Fibroblast of lung (primary cell): ENCODE measurements around the gene CMTM4. TPM values are rescaled to one million over a fixed set of nuclear protein-coding genes. Genes with fewer than 3 reads are reported as not detected.

Experiments used
- DNase-seq, 2 donors: peaks; one replicate each; pipeline versions ENCODE4 v3.0.0 to v3.0.0-alpha.2; 2010; ENCODE audit warnings: low read depth in 2 of 2
- H2AFZ ChIP-seq: 2 replicates; pipeline ENCODE4 v1.5.1; 2012; ENCODE audit warnings: low read length, control low read depth, inconsistent platforms
- H3K27ac ChIP-seq: 2 replicates; pipeline ENCODE4 v1.5.1; 2011; ENCODE audit warnings: low read length, control low read depth; ENCODE audit not compliant: insufficient read depth
- H3K27me3 ChIP-seq: 2 replicates; pipeline ENCODE4 v1.5.1; 2011; ENCODE audit warnings: mild to moderate bottlenecking, low read length; ENCODE audit not compliant: control insufficient read depth, insufficient read depth
- H3K36me3 ChIP-seq: 2 replicates; pipeline ENCODE4 v1.5.1; 2011; ENCODE audit warnings: low read length; ENCODE audit not compliant: control insufficient read depth, insufficient read depth
- H3K4me1 ChIP-seq: 2 replicates; pipeline ENCODE4 v1.5.1; 2011; ENCODE audit warnings: low read length; ENCODE audit not compliant: control insufficient read depth, insufficient read depth; ENCODE audit errors: extremely low read depth
- H3K4me2 ChIP-seq: 2 replicates; pipeline ENCODE4 v1.5.1; 2011; ENCODE audit warnings: low read length, control low read depth; ENCODE audit not compliant: insufficient read depth; ENCODE audit errors: extremely low read depth
- H3K4me3 ChIP-seq, 4 experiments: fragments of 200-600 bp in 1 of 4; sonication (generic) in 1 of 4; replicated peaks in 1 of 4; 2 replicates each; pipeline ENCODE4 v1.5.1; 2011 to 2016; ENCODE audit warnings: low read length in 4 of 4, low read depth in 3 of 4, mild to moderate bottlenecking in 3 of 4, control low read depth in 2 of 4, inconsistent platforms in 1 of 4, mixed read lengths in 1 of 4; ENCODE audit not compliant: insufficient read depth in 1 of 4; ENCODE audit errors: control extremely low read depth in 1 of 4
- H3K79me2 ChIP-seq: 2 replicates; pipeline ENCODE4 v1.5.1; 2012; ENCODE audit warnings: mild to moderate bottlenecking, low read length, inconsistent platforms; ENCODE audit not compliant: control insufficient read depth, insufficient read depth
- H3K9ac ChIP-seq: 2 replicates; pipeline ENCODE4 v1.5.1; 2011; ENCODE audit warnings: mild to moderate bottlenecking, low read length, control low read depth; ENCODE audit not compliant: insufficient read depth
- H3K9me3 ChIP-seq: 2 replicates; pipeline ENCODE4 v1.5.1; 2012; ENCODE audit warnings: low read depth, low read length; ENCODE audit not compliant: control insufficient read depth, insufficient read depth
- H4K20me1 ChIP-seq: 2 replicates; pipeline ENCODE4 v1.5.1; 2011; ENCODE audit warnings: low read length; ENCODE audit not compliant: control insufficient read depth, insufficient read depth; ENCODE audit errors: extremely low read depth
- EZH2 ChIP-seq: IDR thresholded peaks from 2 replicates; pipeline ENCODE4 v1.5.1; 2012; ENCODE audit warnings: low read length, control low read depth, mild to moderate bottlenecking; ENCODE audit errors: missing control alignments
- polyA plus RNA-seq, 2 donors: library from polyadenylated mRNA; depleted of rRNA in 1 of 2; stranded (reverse) in 1 of 2; unstranded in 1 of 2; fragments of >200 nt; gene quantifications; 2 replicates each; pipeline ENCODE4 v1.2.1, GENCODE V29; 2011 to 2012; ENCODE audit warnings: missing spikeins in 1 of 2
- total RNA-seq: library from RNA; depleted of rRNA; stranded (reverse); fragments of >200 nt; gene quantifications from 2 replicates; pipeline ENCODE4 v1.2.1, GENCODE V29; 2014
- TF ChIP-seq, protein P1 (sequence below), 2 donors: IDR thresholded peaks in 1 of 2; conservative IDR thresholded peaks in 1 of 2; 1 replicate in 1 of 2; 2 replicates in 1 of 2; pipeline ENCODE4 v1.5.1; 2011 to 2012; ENCODE audit warnings: low read length in 2 of 2, control low read depth in 1 of 2, inconsistent platforms in 1 of 2, low read depth in 1 of 2, mild to moderate bottlenecking in 1 of 2

CMTM4 gene
- total and polyA plus RNA-seq, 2 donors (not counting 1 experiment from before 2014, with no cell fraction given) = 10.2 to 12.8 TPM

- no peak for TF ChIP-seq EZH2
- TF ChIP-seq, protein P1, sequence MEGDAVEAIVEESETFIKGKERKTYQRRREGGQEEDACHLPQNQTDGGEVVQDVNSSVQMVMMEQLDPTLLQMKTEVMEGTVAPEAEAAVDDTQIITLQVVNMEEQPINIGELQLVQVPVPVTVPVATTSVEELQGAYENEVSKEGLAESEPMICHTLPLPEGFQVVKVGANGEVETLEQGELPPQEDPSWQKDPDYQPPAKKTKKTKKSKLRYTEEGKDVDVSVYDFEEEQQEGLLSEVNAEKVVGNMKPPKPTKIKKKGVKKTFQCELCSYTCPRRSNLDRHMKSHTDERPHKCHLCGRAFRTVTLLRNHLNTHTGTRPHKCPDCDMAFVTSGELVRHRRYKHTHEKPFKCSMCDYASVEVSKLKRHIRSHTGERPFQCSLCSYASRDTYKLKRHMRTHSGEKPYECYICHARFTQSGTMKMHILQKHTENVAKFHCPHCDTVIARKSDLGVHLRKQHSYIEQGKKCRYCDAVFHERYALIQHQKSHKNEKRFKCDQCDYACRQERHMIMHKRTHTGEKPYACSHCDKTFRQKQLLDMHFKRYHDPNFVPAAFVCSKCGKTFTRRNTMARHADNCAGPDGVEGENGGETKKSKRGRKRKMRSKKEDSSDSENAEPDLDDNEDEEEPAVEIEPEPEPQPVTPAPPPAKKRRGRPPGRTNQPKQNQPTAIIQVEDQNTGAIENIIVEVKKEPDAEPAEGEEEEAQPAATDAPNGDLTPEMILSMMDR (conservative IDR thresholded peaks at IDR 0.05 in 1 of 2, IDR thresholded peaks at IDR 0.05 in 1 of 2; ENCODE audit: low read depth in 1 of 2, low read length in 2 of 2) = no peak
- Histone ChIP-seq H3K9ac (no peak overlapping the region), H2AFZ (no peak overlapping the region), H3K4me3 (no peak overlapping the region), H3K9me3 (no peaks in the 10 kb centered on the region), H3K4me1 (peaks cover 5% of the 10 kb centered on the region), H3K79me2 (no peaks in the 10 kb centered on the region), H3K27ac (no peak overlapping the region), H3K4me2 (no peak overlapping the region), H3K27me3 (peaks cover 9% of the 10 kb centered on the region), H3K36me3 (no peaks in the 10 kb centered on the region), H4K20me1 (no peaks in the 10 kb centered on the region)
- DNase-seq = no peak
Observed at GRCh38 chr16:66600477-66600876, 96.1 kb downstream of the CMTM4 start.

GRCh38 chr16:66599726-66600125, 96.8 kb downstream of the CMTM4 start:
- no peaks in the 10 kb centered on the region for H4K20me1 ChIP-seq
- H3K4me3 ChIP-seq = no peak overlapping the region
- no peak for TF ChIP-seq EZH2
- TF ChIP-seq, protein P1 (conservative IDR thresholded peaks at IDR 0.05 in 1 of 2, IDR thresholded peaks at IDR 0.05 in 1 of 2; ENCODE audit: low read depth in 1 of 2, low read length in 2 of 2) = no peak

DNA sequence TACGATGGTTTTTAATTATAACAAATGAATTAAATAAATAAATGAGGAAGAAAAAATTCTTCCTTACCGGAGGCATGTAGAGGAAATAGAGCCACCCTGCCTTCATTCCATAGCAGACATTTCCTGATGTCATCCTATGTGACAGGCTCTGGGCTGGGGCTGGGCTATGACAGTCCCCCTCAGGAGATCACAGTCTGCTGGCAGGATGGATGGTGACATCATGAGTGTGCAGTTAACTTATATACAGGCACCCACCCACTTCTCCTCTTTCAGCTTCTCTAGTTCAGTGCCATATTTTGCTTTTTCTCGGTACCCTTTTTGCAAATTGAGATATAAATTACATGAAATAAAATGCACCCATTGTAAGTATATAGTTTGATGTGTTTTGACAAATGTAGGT, 98.4 kb downstream of the CMTM4 start:
- DNase-seq = no peak
- no peaks in the 10 kb centered on the region for H3K9me3 ChIP-seq
- no peaks in the 10 kb centered on the region for H3K4me1 ChIP-seq
- H3K27me3 ChIP-seq = peaks cover 9% of the 10 kb centered on the region
- H3K9ac ChIP-seq = no peak overlapping the region
- no peak overlapping the region for H3K27ac ChIP-seq
- TF ChIP-seq, protein P1 (conservative IDR thresholded peaks at IDR 0.05 in 1 of 2, IDR thresholded peaks at IDR 0.05 in 1 of 2; ENCODE audit: low read depth in 1 of 2, low read length in 2 of 2) = no peak
- TF ChIP-seq EZH2 = no peak
- H3K4me3 ChIP-seq = no peak overlapping the region
- no peaks in the 10 kb centered on the region for H4K20me1 ChIP-seq
- H2AFZ ChIP-seq = no peak overlapping the region
- no peaks in the 10 kb centered on the region for H3K79me2 ChIP-seq
- no peaks in the 10 kb centered on the region for H3K36me3 ChIP-seq
- H3K4me2 ChIP-seq = no peak overlapping the region

More at GRCh38 chr16:66599726-66600125, 96.8 kb downstream of the CMTM4 start:
- Histone ChIP-seq H3K36me3 (no peaks in the 10 kb centered on the region), H3K4me2 (no peak overlapping the region), H3K27ac (no peak overlapping the region), H3K9me3 (no peaks in the 10 kb centered on the region), H3K79me2 (no peaks in the 10 kb centered on the region), H3K27me3 (peaks cover 9% of the 10 kb centered on the region), H2AFZ (no peak overlapping the region), H3K4me1 (peaks cover 5% of the 10 kb centered on the region), H3K9ac (no peak overlapping the region)
- no peak for DNase-seq
